Measurements from ENCODE around the gene COL27A1. TPM values are rescaled to one million over a fixed set of nuclear protein-coding genes. Genes with fewer than 3 reads are reported as not detected.
A peak's percentile ranks its signal among the peaks of the same experiment; 100 is the strongest.

COL27A1 gene
- total and polyA plus RNA-seq, 3 donors from 2014 or later, result 9.3 to 68.8 (median 25.7) TPM

DNA sequence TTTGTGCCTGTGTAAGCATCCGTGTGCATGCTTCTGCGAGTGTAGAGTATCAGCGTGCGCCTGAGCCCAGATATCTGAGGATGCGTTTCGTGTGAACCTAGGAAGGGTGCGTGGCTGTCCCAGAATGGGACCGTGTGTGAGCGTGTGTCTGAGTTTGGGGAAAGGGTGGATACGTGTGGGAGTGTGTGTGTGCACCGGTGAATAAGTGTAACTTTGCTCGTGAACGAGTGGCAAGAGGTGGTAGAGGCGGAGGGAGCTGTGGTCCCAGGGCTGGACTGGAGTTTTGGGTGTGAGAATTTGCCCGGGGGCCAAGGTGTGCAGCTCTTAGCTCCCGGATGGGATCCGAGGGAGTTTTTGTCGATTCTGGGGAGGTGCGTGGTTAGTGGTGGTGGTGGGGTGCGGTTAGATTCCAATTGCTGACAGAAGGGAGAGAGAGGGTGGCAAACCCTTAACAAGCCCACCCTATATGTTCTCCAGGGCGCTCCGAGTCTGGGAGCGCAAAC is 686 bp upstream of the COL27A1 start:
- 2 to 3% methylated on average over 19 to 23 of the region's 23 CpGs for WGBS, 2 donors
- H3K4me1 ChIP-seq, result peaks cover 15% of the 10 kb centered on the region
- no peaks in the 10 kb centered on the region for H3K9me3 ChIP-seq
- no peak for TF ChIP-seq CTCF (IDR thresholded peaks at IDR 0.05)
- TF ChIP-seq POLR2A (IDR thresholded peaks at IDR 0.05), result no peak
- H3K4me3 ChIP-seq, result peak overlapping the region in 1 of 2 donors; percentile 67
- no peak overlapping the region for H3K27ac ChIP-seq
- H3K27me3 ChIP-seq, result no peaks in the 10 kb centered on the region
- intact Hi-C loops (cut with DNase I; ENCODE audit: low total_unique reads), result loop anchor here (5.0 kb wide), 1 partner anchor 118 kb away; no protein-coding TSS in a partner anchor
- DNase-seq, result no peak
- no peaks in the 10 kb centered on the region for H3K36me3 ChIP-seq (ENCODE audit: low read depth, missing control alignments)

DNA sequence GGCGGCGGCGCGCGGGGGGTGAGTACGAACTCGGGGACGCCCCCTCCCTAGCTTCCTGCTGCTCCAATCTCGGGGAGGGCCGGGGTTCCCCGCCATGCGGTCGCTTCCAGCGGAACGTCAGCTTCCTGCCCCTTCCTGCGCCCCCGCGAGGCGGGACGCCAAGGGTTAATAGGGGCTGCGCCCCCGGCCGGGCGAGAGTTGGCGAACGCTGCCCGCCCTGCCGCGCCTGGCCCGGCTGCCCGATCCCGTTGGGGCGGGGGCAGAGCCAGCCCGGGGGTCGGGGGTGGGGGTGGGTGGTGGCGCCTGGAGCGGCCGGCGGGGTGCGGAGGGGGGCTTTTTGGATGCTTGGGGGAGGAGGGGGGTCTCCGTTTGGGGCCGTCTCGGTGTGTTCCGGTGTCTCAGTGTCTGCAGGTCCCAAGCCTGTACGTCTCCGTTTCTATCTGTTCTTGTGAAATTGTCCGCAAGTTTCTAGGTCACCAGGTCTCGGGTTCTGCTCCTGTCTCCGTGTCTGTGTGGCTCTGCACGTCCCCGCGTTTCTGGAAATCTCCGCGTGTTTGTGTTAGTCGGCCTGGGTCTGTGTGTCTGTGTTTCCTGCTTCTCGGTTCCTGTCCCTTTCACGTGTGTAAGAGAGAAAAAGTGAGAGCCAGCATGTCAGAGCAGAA is 789 bp downstream of the COL27A1 start:
- no peaks in the 10 kb centered on the region for H3K27me3 ChIP-seq
- H3K27ac ChIP-seq, result peak overlapping the region in 1 of 2 donors; percentile 30
- no peak for DNase-seq
- no peaks in the 10 kb centered on the region for H3K36me3 ChIP-seq (ENCODE audit: low read depth, missing control alignments)
- TF ChIP-seq POLR2A (IDR thresholded peaks at IDR 0.05) (no peak), CTCF (IDR thresholded peaks at IDR 0.05) (no peak)
- H3K9me3 ChIP-seq, result no peaks in the 10 kb centered on the region
- 1% methylated on average over 13 to 30 of the region's 57 CpGs for WGBS, 2 donors
- intact Hi-C loops (cut with DNase I; ENCODE audit: low total_unique reads), result loop anchor here (5.0 kb wide), 1 partner anchor 116 kb away; no protein-coding TSS in a partner anchor
- H3K4me1 ChIP-seq, result peaks cover 15% of the 10 kb centered on the region
- peak overlapping the region; percentile 52 to 67 for H3K4me3 ChIP-seq

- WGBS, 2 donors, result 25 to 39% methylated on average over 18 to 31 of the region's 31 CpGs
- intact Hi-C loops (cut with DNase I; ENCODE audit: low total_unique reads), result loop anchor here (5.0 kb wide), 1 partner anchor 115 kb away; no protein-coding TSS in a partner anchor
- Histone ChIP-seq H3K4me1 (peaks cover 15% of the 10 kb centered on the region), H3K9me3 (no peaks in the 10 kb centered on the region), H3K27ac (peak overlapping the region in 1 of 2 donors; percentile 30), H3K36me3 (ENCODE audit: low read depth, missing control alignments) (no peaks in the 10 kb centered on the region), H3K4me3 (peak overlapping the region; percentile 52 to 67), H3K27me3 (no peaks in the 10 kb centered on the region)
- DNase-seq, result peak; percentile 87
- TF ChIP-seq POLR2A (IDR thresholded peaks at IDR 0.05) (no peak), CTCF (IDR thresholded peaks at IDR 0.05) (peak in 1 of 3 experiments; percentile 3)
Measured at GRCh38 chr9:114156657-114157421, 1.5 kb downstream of the COL27A1 start.

- no peak overlapping the region for H3K27ac ChIP-seq
- no peaks in the 10 kb centered on the region for H3K36me3 ChIP-seq (ENCODE audit: low read depth, missing control alignments)
- DNase-seq, result no peak
- no peak for TF ChIP-seq POLR2A (IDR thresholded peaks at IDR 0.05)
- no peak for TF ChIP-seq CTCF (IDR thresholded peaks at IDR 0.05)
- 84 to 85% methylated on average over 9 of the region's 9 CpGs for WGBS, 2 donors
- no peaks in the 10 kb centered on the region for H3K27me3 ChIP-seq
- intact Hi-C loops (cut with DNase I; ENCODE audit: low total_unique reads), result loop anchor here (5.0 kb wide), 1 partner anchor 115 kb away; no protein-coding TSS in a partner anchor
- no peaks in the 10 kb centered on the region for H3K9me3 ChIP-seq
- no peak overlapping the region for H3K4me3 ChIP-seq
- H3K4me1 ChIP-seq, result peaks cover 15% of the 10 kb centered on the region
Measured at GRCh38 chr9:114157516-114158176, 2.3 kb downstream of the COL27A1 start.

Data from testis (tissue), 3 donors.